Hepatocyte (in vitro differentiated cells): ENCODE measurements around the gene SLC14A1. TPM values are rescaled to one million over a fixed set of nuclear protein-coding genes. Genes with fewer than 3 reads are reported as not detected.

ENCODE experiments used
- DNase-seq: peaks from one replicate; pipeline ENCODE4 v3.0.0-alpha.2; 2016; ENCODE audit warnings: low spot score
- H2AFZ ChIP-seq: fragments of 200-600 bp; sonication (generic); 2 replicates; pipeline ENCODE4 v1.6.0; 2016; ENCODE audit warnings: antibody characterized with exemption, mild to moderate bottlenecking
- H3K27ac ChIP-seq: fragments of 200-600 bp; sonication (generic); 2 replicates; pipeline ENCODE4 v1.5.1; 2016; ENCODE audit warnings: mild to moderate bottlenecking
- H3K27me3 ChIP-seq: fragments of 200-600 bp; sonication (generic); 2 replicates; pipeline ENCODE4 v1.6.1; 2016
- H3K36me3 ChIP-seq: fragments of 200-600 bp; sonication (generic); replicated peaks from 2 replicates; pipeline ENCODE4 v1.5.1; 2016; ENCODE audit warnings: low read depth; ENCODE audit not compliant: insufficient read depth
- H3K4me1 ChIP-seq: fragments of 200-600 bp; sonication (generic); 2 replicates; pipeline ENCODE4 v1.5.1; 2016; ENCODE audit warnings: mild to moderate bottlenecking, moderate library complexity; ENCODE audit not compliant: insufficient read depth
- H3K4me2 ChIP-seq: fragments of 200-600 bp; sonication (generic); 2 replicates; pipeline ENCODE4 v1.6.0; 2016
- H3K4me3 ChIP-seq: fragments of 200-600 bp; sonication (generic); 2 replicates; pipeline ENCODE4 v1.5.1; 2016; ENCODE audit warnings: mild to moderate bottlenecking
- H3K79me2 ChIP-seq: fragments of 200-600 bp; sonication (generic); 2 replicates; pipeline ENCODE4 v1.6.0; 2017; ENCODE audit warnings: mild to moderate bottlenecking
- H3K9me2 ChIP-seq: fragments of 200-600 bp; sonication (generic); replicated peaks from 2 replicates; pipeline ENCODE4 v1.6.0; 2017; ENCODE audit warnings: mild to moderate bottlenecking; ENCODE audit not compliant: insufficient read depth
- H3K9me3 ChIP-seq: fragments of 200-600 bp; sonication (generic); 2 replicates; pipeline ENCODE4 v1.5.1; 2016; ENCODE audit warnings: low read depth, mild to moderate bottlenecking
- H4K20me1 ChIP-seq: fragments of 200-600 bp; sonication (generic); 2 replicates; pipeline ENCODE4 v1.6.0; 2016; ENCODE audit warnings: mild to moderate bottlenecking; ENCODE audit not compliant: insufficient read depth, poor library complexity, severe bottlenecking
- EZH2 ChIP-seq: fragments of 200-600 bp; sonication (generic); IDR thresholded peaks from 2 replicates; pipeline ENCODE4 v1.6.1; 2016; ENCODE audit warnings: antibody characterized with exemption, mild to moderate bottlenecking, borderline replicate concordance
- EZH2phosphoT487 ChIP-seq: fragments of 200-600 bp; sonication (generic); IDR thresholded peaks from one replicate; pipeline ENCODE4 v1.6.1; 2018; ENCODE audit warnings: antibody characterized with exemption, mild to moderate bottlenecking, low read depth, moderate library complexity; ENCODE audit not compliant: unreplicated experiment, severe bottlenecking
- WGBS: methylation state at CpG from one replicate; pipeline ENCODE4 v1.1.6; 2016; ENCODE audit warnings: low lambda C conversion rate; ENCODE audit errors: missing lambda C conversion rate; 5-methylcytosine and 5-hydroxymethylcytosine counted together
- polyA plus RNA-seq: library from polyadenylated mRNA; unstranded; fragments of >200 nt; fragmentation: Nextera tagmentation; extraction: Ambion mirVana; gene quantifications from 2 replicates; pipeline ENCODE4 v1.2.1, GENCODE V29; 2016
- total RNA-seq: library from RNA; depleted of rRNA; stranded (reverse); fragments of >200 nt; gene quantifications from 2 replicates; pipeline ENCODE4 v1.2.3, GENCODE V29; 2014
- TF ChIP-seq, protein P1 (sequence below): fragments of 200-600 bp; sonication (generic); IDR thresholded peaks from 2 replicates; pipeline ENCODE4 v1.5.1; 2016; ENCODE audit warnings: antibody characterized with exemption, mild to moderate bottlenecking; ENCODE audit not compliant: poor library complexity

The SLC14A1 gene
- total and polyA plus RNA-seq, 2 experiments from 2014 or later: 0.98 to 4.1 TPM

DNA sequence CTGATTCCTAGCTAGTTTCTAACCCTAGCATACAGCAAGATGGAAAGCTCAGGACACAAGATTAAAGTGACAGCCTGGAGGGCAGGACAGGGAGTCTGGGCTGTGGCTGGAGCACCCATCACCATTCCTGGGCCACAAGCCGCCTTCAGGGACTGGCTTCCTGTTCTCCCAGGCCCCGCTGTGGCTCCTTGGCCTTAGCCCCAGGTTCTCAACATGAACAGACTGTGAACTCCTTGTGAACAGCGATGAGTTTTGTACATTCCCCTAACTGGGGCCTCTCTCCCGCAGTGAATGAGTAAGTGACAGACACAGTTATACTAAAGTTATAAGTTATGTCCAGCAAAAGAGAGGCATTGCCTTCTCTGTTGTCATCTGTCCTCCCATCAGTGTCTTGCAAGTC is 35.9 kb upstream of the SLC14A1 start:
- Histone ChIP-seq H2AFZ (no peak overlapping the region), H4K20me1 (no peaks in the 10 kb centered on the region), H3K27ac (no peak overlapping the region), H3K9me2 (no peaks in the 10 kb centered on the region), H3K9me3 (no peaks in the 10 kb centered on the region), H3K79me2 (no peaks in the 10 kb centered on the region), H3K27me3 (no peaks in the 10 kb centered on the region), H3K4me1 (peaks cover 4% of the 10 kb centered on the region), H3K36me3 (no peaks in the 10 kb centered on the region), H3K4me2 (no peak overlapping the region), H3K4me3 (no peak overlapping the region)
- no peak for TF ChIP-seq EZH2
- TF ChIP-seq EZH2phosphoT487: no peak
- TF ChIP-seq, protein P1, sequence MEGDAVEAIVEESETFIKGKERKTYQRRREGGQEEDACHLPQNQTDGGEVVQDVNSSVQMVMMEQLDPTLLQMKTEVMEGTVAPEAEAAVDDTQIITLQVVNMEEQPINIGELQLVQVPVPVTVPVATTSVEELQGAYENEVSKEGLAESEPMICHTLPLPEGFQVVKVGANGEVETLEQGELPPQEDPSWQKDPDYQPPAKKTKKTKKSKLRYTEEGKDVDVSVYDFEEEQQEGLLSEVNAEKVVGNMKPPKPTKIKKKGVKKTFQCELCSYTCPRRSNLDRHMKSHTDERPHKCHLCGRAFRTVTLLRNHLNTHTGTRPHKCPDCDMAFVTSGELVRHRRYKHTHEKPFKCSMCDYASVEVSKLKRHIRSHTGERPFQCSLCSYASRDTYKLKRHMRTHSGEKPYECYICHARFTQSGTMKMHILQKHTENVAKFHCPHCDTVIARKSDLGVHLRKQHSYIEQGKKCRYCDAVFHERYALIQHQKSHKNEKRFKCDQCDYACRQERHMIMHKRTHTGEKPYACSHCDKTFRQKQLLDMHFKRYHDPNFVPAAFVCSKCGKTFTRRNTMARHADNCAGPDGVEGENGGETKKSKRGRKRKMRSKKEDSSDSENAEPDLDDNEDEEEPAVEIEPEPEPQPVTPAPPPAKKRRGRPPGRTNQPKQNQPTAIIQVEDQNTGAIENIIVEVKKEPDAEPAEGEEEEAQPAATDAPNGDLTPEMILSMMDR: no peak
- DNase-seq: no peak
- 80% methylated on average over 4 of the region's 4 CpGs for WGBS

DNA sequence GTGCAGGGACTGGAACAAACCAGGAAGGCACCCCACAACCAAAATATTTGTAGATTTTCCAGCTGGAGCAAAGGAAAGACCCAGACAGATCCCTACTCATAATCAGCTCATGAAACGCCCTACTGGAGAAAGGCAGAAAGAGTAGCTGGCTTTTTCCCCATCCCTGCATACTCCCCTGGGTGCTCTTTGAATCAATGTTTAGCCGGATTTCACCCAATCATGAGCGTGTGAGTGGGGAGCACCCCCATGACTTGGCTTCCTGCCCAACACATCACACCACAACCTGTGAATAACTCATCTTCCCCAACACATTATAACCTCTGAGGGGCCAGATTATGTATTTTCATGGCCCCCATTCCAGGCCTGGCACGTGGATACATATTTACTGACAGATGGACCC is 35.1 kb upstream of the SLC14A1 start:
- WGBS: 92% methylated on average over 4 of the region's 4 CpGs
- no peaks in the 10 kb centered on the region for H4K20me1 ChIP-seq
- no peak for DNase-seq

DNA sequence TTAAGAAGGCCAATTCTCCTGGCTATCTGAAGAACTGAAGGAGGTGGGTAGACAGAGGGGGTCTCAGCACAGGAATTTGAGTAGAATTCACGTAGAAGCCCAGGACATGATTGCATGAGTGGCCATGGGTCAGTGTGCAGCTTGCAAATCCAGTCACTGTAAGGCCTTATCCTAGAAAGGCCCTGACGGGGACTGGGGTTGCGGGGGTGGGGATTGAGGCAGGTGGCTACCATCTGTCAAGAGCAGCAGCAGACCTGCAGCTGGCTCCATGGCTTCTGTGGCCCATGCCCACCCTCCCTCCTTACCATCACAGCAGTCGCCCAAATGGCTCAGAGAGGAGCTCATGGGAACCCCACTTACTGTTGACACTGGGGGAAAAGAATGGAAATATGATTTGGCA is 34.6 kb upstream of the SLC14A1 start:
- Histone ChIP-seq H3K36me3 (no peaks in the 10 kb centered on the region), H2AFZ (no peak overlapping the region), H3K9me3 (no peaks in the 10 kb centered on the region), H3K4me3 (no peak overlapping the region), H4K20me1 (no peaks in the 10 kb centered on the region), H3K79me2 (no peaks in the 10 kb centered on the region), H3K27ac (no peak overlapping the region), H3K4me1 (peaks cover 4% of the 10 kb centered on the region), H3K9me2 (no peaks in the 10 kb centered on the region), H3K27me3 (no peaks in the 10 kb centered on the region), H3K4me2 (no peak overlapping the region)
- TF ChIP-seq, protein P1: no peak
- TF ChIP-seq EZH2: no peak
- no peak for TF ChIP-seq EZH2phosphoT487
- WGBS: 86% methylated on average over 4 of the region's 4 CpGs
- DNase-seq: no peak

More for the DNA sequence above, 35.1 kb upstream of the SLC14A1 start:
- Histone ChIP-seq H3K4me3 (no peak overlapping the region), H3K36me3 (no peaks in the 10 kb centered on the region), H3K9me3 (no peaks in the 10 kb centered on the region), H3K4me2 (no peak overlapping the region), H3K27ac (no peak overlapping the region), H2AFZ (no peak overlapping the region), H3K27me3 (no peaks in the 10 kb centered on the region), H3K9me2 (no peaks in the 10 kb centered on the region), H3K79me2 (no peaks in the 10 kb centered on the region), H3K4me1 (peaks cover 4% of the 10 kb centered on the region)
- TF ChIP-seq EZH2 (no peak), EZH2phosphoT487 (no peak)
- TF ChIP-seq, protein P1: no peak

DNA sequence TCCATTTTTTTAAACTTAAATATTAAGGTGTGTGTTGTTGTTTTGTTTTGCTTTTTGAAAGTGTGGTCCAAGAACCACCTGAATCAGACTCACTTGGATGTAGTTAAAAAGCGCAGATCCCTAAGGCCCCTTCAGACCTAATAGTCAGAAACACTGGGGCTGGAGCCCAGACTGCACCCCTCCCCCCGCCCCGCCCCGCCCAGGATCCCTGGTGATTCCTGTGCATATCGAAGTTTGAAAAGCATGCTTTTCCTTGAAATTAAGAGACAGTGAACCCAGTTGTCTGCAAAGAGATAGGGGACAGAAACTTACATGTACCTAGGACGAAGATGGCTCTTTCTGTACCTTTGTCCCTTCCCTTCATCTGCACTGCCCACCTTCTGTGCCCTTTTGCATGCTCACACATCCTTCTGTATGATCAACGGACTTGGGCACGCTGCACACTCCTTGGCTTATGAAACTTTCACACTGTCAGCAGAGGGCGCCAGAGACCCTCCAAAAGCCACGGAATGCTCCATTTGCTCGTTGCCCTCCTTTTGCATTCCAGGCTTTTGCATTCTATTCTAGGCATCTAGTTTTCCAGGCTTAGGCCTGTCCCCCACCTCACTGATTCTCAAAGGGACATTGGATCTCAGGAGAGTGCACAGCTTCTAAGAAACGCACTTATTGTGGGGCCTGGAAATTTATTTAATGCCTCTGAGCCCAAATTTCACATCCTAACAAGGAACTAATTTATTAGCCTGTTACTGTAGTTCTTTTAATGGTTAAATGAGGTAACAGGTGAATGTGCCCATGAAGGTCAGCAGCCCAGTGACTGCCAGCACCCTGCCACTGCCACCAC is 32.8 kb upstream of the SLC14A1 start:
- Histone ChIP-seq H3K4me2 (no peak overlapping the region), H3K4me1 (peaks cover 4% of the 10 kb centered on the region), H3K9me2 (no peaks in the 10 kb centered on the region), H3K79me2 (no peaks in the 10 kb centered on the region), H3K27me3 (no peaks in the 10 kb centered on the region), H3K9me3 (no peaks in the 10 kb centered on the region), H3K4me3 (no peak overlapping the region), H3K27ac (no peak overlapping the region), H3K36me3 (no peaks in the 10 kb centered on the region), H4K20me1 (no peaks in the 10 kb centered on the region), H2AFZ (no peak overlapping the region)
- TF ChIP-seq, protein P1: peak; percentile 86
- TF ChIP-seq EZH2phosphoT487: no peak
- WGBS: 22% methylated on average over 12 of the region's 12 CpGs
- peak; percentile 86 for DNase-seq
